GM12878 (cell line): ENCODE results near the gene ANO8. TPM values are rescaled to one million over a fixed set of nuclear protein-coding genes. Genes with fewer than 3 reads are reported as not detected.

Experiments
- ASH2L ChIP-seq: fragments of 300-600, 200-600 bp; sonication (generic); IDR thresholded peaks from 2 replicates; pipeline ENCODE4 v1.6.1; 2017; ENCODE audit warnings: low read depth, mild to moderate bottlenecking, borderline replicate concordance
- BCL11A ChIP-seq: IDR thresholded peaks from 2 replicates; pipeline ENCODE4 v1.6.1; 2011; ENCODE audit warnings: low read depth, low read length
- BCLAF1 ChIP-seq: fragments of 450-650 bp; IDR thresholded peaks from 2 replicates; pipeline ENCODE4 v1.6.1; 2017; ENCODE audit warnings: antibody characterized with exemption, mild to moderate bottlenecking, moderate library complexity
- BRCA1 ChIP-seq: IDR thresholded peaks from 2 replicates; pipeline ENCODE4 v1.6.1; 2011; ENCODE audit warnings: low read depth, low read length, improper control_type of control experiment
- CREB1 ChIP-seq: IDR thresholded peaks from 2 replicates; pipeline ENCODE4 v1.6.1; 2012; ENCODE audit warnings: low read depth, mild to moderate bottlenecking, inconsistent platforms
- ESRRA ChIP-seq: IDR thresholded peaks from 2 replicates; pipeline ENCODE4 v1.6.1; 2012; ENCODE audit warnings: mild to moderate bottlenecking, low read length, improper control_type of control experiment
- IRF3 ChIP-seq: fragments of 450-650 bp; IDR thresholded peaks from 2 replicates; pipeline ENCODE4 v1.6.1; 2014; ENCODE audit warnings: mild to moderate bottlenecking
- LARP7 ChIP-seq: fragments of 450-650 bp; IDR thresholded peaks from 2 replicates; pipeline ENCODE4 v1.6.1; 2017; ENCODE audit warnings: mild to moderate bottlenecking
- MAX ChIP-seq: IDR thresholded peaks from 2 replicates; pipeline ENCODE4 v1.6.1; 2012; ENCODE audit warnings: low read depth, low read length, improper control_type of control experiment
- MEF2B ChIP-seq: fragments of 450-650 bp; IDR thresholded peaks from 2 replicates; pipeline ENCODE4 v1.6.1; 2018; ENCODE audit warnings: mild to moderate bottlenecking, moderate library complexity; ENCODE audit not compliant: partially characterized antibody, poor library complexity, severe bottlenecking
- MTA2 ChIP-seq: fragments of 450-650 bp; IDR thresholded peaks from 2 replicates; pipeline ENCODE4 v1.6.1; 2016; ENCODE audit warnings: low read depth, mild to moderate bottlenecking, moderate library complexity
- MXI1 ChIP-seq: fragments of 150-350 bp; IDR thresholded peaks from 2 replicates; pipeline ENCODE4 v1.6.1; 2011; ENCODE audit warnings: low read depth, mild to moderate bottlenecking, inconsistent platforms, low read length, improper control_type of control experiment
- NBN ChIP-seq: fragments of 450-650 bp; IDR thresholded peaks from 2 replicates; pipeline ENCODE4 v1.6.1; 2016
- NKRF ChIP-seq: fragments of 450-650 bp; conservative IDR thresholded peaks from 2 replicates; pipeline ENCODE4 v1.6.1; 2017; ENCODE audit warnings: mild to moderate bottlenecking, moderate library complexity
- NRF1 ChIP-seq: conservative IDR thresholded peaks from 2 replicates; pipeline ENCODE4 v1.6.1; 2011; ENCODE audit warnings: mild to moderate bottlenecking, low read depth, low read length, improper control_type of control experiment
- RBBP5 ChIP-seq: fragments of 200-600 bp; sonication (generic); conservative IDR thresholded peaks from 2 replicates; pipeline ENCODE4 v1.6.1; 2016
- RCOR1 ChIP-seq: conservative IDR thresholded peaks from 2 replicates; pipeline ENCODE4 v1.6.1; 2012; ENCODE audit warnings: low read depth, low read length, improper control_type of control experiment
- STAT3 ChIP-seq: IDR thresholded peaks from 2 replicates; pipeline ENCODE4 v1.6.1; 2011; ENCODE audit warnings: low read depth, low read length, improper control_type of control experiment
- TAF1 ChIP-seq: IDR thresholded peaks from 2 replicates; pipeline ENCODE4 v1.6.1; 2011; ENCODE audit warnings: mild to moderate bottlenecking, low read depth, low read length, borderline replicate concordance
- ZBTB4 ChIP-seq: fragments of 450-650 bp; formaldehyde crosslinking; IDR thresholded peaks from 2 replicates; pipeline ENCODE4 v1.4.0; 2022; ENCODE audit warnings: mild to moderate bottlenecking, moderate library complexity
- ZNF207 ChIP-seq: fragments of 450-650 bp; IDR thresholded peaks from 2 replicates; pipeline ENCODE4 v1.6.1; 2014; ENCODE audit warnings: antibody characterized with exemption, mild to moderate bottlenecking, borderline replicate concordance
- ZNF384 ChIP-seq: IDR thresholded peaks from 2 replicates; pipeline ENCODE4 v1.6.1; 2012; ENCODE audit warnings: low read depth, mild to moderate bottlenecking, low read length, improper control_type of control experiment, borderline replicate concordance
- polyA plus RNA-seq, 11 experiments: library from polyadenylated mRNA; depleted of rRNA in 4 of 11; unstranded in 6 of 11; stranded (reverse) in 5 of 11; fragments of >200 nt; fragmentation: Nextera tagmentation in 4 of 11; fragmentation: Illumina TruSeq in 1 of 11; extraction: Ambion mirVana in 4 of 11; extraction: Trizol in 1 of 11; gene quantifications; 1 replicate in 1 of 11; 2 replicates in 10 of 11; pipeline versions ENCODE4 v1.2.1 to v1.2.3, GENCODE V29; 2011 to 2016; ENCODE audit warnings: inconsistent platforms in 2 of 11, missing spikeins in 2 of 11, low read depth in 1 of 11
- total RNA-seq, 4 experiments: library from RNA; depleted of rRNA in 3 of 4; stranded (reverse); fragments of >200 nt in 3 of 4; fragmentation: Illumina TruSeq in 1 of 4; extraction: Trizol in 1 of 4; gene quantifications; 2 replicates each; pipeline versions ENCODE4 v1.2.1 to v1.2.3, GENCODE V29; 2013 to 2021

ANO8 gene
- total and polyA plus RNA-seq, 10 of the 15 experiments (the other 5 are each of a cell fraction or from before 2014, with no cell fraction given): 0.04 to 6.7 (median 1.1) TPM

- no peak for TF ChIP-seq ZBTB4 (CRISPR knock-in tag)
- peak; percentile 70 for TF ChIP-seq NKRF
- peak; percentile 47; the same call in 1 of the 2 replicates for TF ChIP-seq MXI1
- TF ChIP-seq RBBP5: no peak
- TF ChIP-seq CREB1: no peak
- TF ChIP-seq ZNF384: no peak
- TF ChIP-seq BCLAF1: no peak
- peak; percentile 81; the same call in 1 of the 2 replicates for TF ChIP-seq LARP7
- TF ChIP-seq STAT3: no peak
- TF ChIP-seq NBN: peak; percentile 49; the same call in 1 of the 2 replicates
- no peak for TF ChIP-seq MEF2B
- TF ChIP-seq BCL11A: no peak
- TF ChIP-seq NRF1: 0 out of 2 replicates have a peak, but pooled peaks have one; percentile 15
- no peak for TF ChIP-seq ZNF207
- TF ChIP-seq MTA2: no peak
- TF ChIP-seq ESRRA: no peak
- TF ChIP-seq TAF1: no peak
- 0 out of 2 replicates have a peak, but pooled peaks have one; percentile 34 for TF ChIP-seq ASH2L
- no peak for TF ChIP-seq IRF3
- no peak for TF ChIP-seq RCOR1
- TF ChIP-seq BRCA1: no peak
- peak; percentile 63; the same call in 1 of the 2 replicates for TF ChIP-seq MAX
Measured at GRCh38 chr19:17282488-17283125, 52.0 kb downstream of the ANO8 start (continued).
